GM06990 (cell line): ENCODE data around the gene AFG3L2.

Experiments used
- DNase-seq: peaks from one replicate; pipeline ENCODE4 v3.0.0-alpha.2; 2011; ENCODE audit not compliant: insufficient read length; ENCODE audit errors: extremely low read depth
- H3K27me3 ChIP-seq: replicated peaks from 2 replicates; pipeline ENCODE4 v1.6.0; 2011; ENCODE audit warnings: low read length; ENCODE audit not compliant: control insufficient read depth, insufficient read depth
- H3K36me3 ChIP-seq: 2 replicates; pipeline ENCODE4 v1.5.1; 2011; ENCODE audit warnings: low read length; ENCODE audit not compliant: control insufficient read depth, insufficient read depth
- H3K4me3 ChIP-seq: replicated peaks from 2 replicates; pipeline ENCODE4 v1.5.1; 2011; ENCODE audit warnings: low read depth, mild to moderate bottlenecking, control low read depth, low read length
- CTCF ChIP-seq: IDR thresholded peaks from 2 replicates; pipeline ENCODE4 v1.5.1; 2011; ENCODE audit warnings: low read length, control low read depth, mild to moderate bottlenecking, inconsistent platforms; ENCODE audit not compliant: insufficient read depth, poor library complexity, severe bottlenecking

Gene AFG3L2

GRCh38 chr18:12321333-12321732 is 55.7 kb downstream of the AFG3L2 start:
- Histone ChIP-seq H3K4me3 (no peak overlapping the region), H3K27me3 (no peaks in the 10 kb centered on the region), H3K36me3 (peaks cover 10% of the 10 kb centered on the region)
- TF ChIP-seq CTCF = no peak
- DNase-seq = no peak

GRCh38 chr18:12318857-12319256 is 58.2 kb downstream of the AFG3L2 start:
- no peak for TF ChIP-seq CTCF
- DNase-seq = no peak
- Histone ChIP-seq H3K4me3 (no peak overlapping the region), H3K36me3 (no peaks in the 10 kb centered on the region), H3K27me3 (no peaks in the 10 kb centered on the region)

- TF ChIP-seq CTCF = no peak
- H3K4me3 ChIP-seq = no peak overlapping the region
- H3K27me3 ChIP-seq = no peaks in the 10 kb centered on the region
- DNase-seq = no peak
- no peaks in the 10 kb centered on the region for H3K36me3 ChIP-seq
These were observed 58.7 kb downstream of the AFG3L2 start for GRCh38 chr18:12318334-12318697.

GRCh38 chr18:12317664-12318333 is 59.2 kb downstream of the AFG3L2 start:
- DNase-seq = no peak
- H3K4me3 ChIP-seq = no peak overlapping the region
- no peaks in the 10 kb centered on the region for H3K27me3 ChIP-seq
- TF ChIP-seq CTCF = no peak
- H3K36me3 ChIP-seq = no peaks in the 10 kb centered on the region

GRCh38 chr18:12315911-12316310 is 61.1 kb downstream of the AFG3L2 start:
- no peak for DNase-seq
- Histone ChIP-seq H3K36me3 (no peaks in the 10 kb centered on the region), H3K27me3 (no peaks in the 10 kb centered on the region), H3K4me3 (no peak overlapping the region)
- TF ChIP-seq CTCF = no peak

GRCh38 chr18:12315490-12315889 is 61.5 kb downstream of the AFG3L2 start:
- no peaks in the 10 kb centered on the region for H3K27me3 ChIP-seq
- no peak for TF ChIP-seq CTCF
- DNase-seq = no peak
- no peak overlapping the region for H3K4me3 ChIP-seq
- no peaks in the 10 kb centered on the region for H3K36me3 ChIP-seq
